ENCODE data around the gene PPP2R2B.

DNA sequence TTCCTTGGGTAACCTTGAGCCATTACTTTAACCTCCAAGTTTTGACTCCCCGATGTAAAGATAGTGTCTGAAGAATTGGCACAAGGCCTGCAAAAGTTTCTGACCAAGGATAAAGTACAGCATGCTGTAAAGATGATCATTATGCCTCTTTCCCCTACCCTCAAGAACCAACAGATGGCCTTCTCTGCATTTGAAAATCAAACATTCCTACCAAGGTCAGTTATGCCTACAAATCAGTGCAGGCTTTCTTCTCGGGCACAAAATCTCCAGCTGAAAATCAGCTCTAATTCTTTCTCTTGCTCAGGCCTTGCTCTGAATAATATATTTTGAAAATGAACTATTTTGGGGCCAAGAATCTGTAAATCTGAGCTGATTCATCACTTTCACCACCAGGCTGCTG lies 59.7 kb downstream of the PPP2R2B start:
- no peak for TF ChIP-seq POLR2A (IDR thresholded peaks at IDR 0.05)
- TF ChIP-seq, protein P1, sequence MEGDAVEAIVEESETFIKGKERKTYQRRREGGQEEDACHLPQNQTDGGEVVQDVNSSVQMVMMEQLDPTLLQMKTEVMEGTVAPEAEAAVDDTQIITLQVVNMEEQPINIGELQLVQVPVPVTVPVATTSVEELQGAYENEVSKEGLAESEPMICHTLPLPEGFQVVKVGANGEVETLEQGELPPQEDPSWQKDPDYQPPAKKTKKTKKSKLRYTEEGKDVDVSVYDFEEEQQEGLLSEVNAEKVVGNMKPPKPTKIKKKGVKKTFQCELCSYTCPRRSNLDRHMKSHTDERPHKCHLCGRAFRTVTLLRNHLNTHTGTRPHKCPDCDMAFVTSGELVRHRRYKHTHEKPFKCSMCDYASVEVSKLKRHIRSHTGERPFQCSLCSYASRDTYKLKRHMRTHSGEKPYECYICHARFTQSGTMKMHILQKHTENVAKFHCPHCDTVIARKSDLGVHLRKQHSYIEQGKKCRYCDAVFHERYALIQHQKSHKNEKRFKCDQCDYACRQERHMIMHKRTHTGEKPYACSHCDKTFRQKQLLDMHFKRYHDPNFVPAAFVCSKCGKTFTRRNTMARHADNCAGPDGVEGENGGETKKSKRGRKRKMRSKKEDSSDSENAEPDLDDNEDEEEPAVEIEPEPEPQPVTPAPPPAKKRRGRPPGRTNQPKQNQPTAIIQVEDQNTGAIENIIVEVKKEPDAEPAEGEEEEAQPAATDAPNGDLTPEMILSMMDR (IDR thresholded peaks at IDR 0.05): no peak

All from esophagus squamous epithelium (tissue), 4 donors.